ENCODE data around the gene RRP9. TPM values are rescaled to one million over a fixed set of nuclear protein-coding genes. Genes with fewer than 3 reads are reported as not detected.

Gene RRP9, protein sequence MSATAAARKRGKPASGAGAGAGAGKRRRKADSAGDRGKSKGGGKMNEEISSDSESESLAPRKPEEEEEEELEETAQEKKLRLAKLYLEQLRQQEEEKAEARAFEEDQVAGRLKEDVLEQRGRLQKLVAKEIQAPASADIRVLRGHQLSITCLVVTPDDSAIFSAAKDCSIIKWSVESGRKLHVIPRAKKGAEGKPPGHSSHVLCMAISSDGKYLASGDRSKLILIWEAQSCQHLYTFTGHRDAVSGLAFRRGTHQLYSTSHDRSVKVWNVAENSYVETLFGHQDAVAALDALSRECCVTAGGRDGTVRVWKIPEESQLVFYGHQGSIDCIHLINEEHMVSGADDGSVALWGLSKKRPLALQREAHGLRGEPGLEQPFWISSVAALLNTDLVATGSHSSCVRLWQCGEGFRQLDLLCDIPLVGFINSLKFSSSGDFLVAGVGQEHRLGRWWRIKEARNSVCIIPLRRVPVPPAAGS
- 10 to 100 TPM; 16.2 to 49.3 TPM for total RNA-seq

DNA sequence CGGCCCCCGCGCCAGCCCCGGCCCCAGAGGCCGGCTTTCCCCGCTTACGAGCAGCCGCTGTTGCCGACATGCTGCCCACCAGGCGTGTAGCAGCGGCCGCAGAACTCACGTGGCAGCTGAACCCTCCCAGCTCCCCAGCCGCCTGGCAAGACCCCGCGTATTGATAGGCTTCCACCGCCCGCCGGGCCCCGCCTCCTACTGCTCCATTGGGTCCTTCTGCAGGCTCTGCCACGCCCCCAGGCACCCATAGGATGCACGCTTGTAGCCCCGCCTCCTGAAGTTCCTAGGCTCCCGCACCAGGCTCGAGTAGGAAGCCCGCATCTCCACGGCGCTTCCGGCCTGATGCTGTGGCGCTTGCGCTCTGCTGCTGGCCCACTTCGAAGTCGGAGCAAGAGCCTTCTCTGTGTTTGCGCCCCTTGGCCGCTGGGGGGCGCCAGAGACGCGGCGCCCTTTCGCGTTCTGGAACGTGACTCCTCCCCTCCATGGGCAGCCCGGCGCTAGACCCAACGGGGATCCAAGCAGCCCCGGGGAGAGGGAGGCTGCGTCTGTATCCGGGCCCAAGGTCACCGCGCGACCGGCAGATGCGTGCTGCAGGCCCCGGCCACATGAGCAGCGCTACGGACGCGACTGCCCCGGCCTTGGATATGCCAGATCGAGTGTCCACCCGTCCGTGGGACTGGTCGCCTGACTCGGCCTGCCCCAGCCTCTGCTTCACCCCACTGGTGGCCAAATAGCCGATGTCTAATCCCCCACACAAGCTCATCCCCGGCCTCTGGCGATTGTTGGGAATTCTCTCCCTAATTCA, at the start of gene RRP9, which contains the start of gene PARP3:
RRP9 (minus strand) TSS at position 107 of the 805 bp plus-strand sequence; CDS start at position 70, 37 bp downstream.
PARP3 (plus strand) TSS at position 566 of the 805 bp plus-strand sequence. CDS start 993 bp downstream, outside the sequence.

DNA sequence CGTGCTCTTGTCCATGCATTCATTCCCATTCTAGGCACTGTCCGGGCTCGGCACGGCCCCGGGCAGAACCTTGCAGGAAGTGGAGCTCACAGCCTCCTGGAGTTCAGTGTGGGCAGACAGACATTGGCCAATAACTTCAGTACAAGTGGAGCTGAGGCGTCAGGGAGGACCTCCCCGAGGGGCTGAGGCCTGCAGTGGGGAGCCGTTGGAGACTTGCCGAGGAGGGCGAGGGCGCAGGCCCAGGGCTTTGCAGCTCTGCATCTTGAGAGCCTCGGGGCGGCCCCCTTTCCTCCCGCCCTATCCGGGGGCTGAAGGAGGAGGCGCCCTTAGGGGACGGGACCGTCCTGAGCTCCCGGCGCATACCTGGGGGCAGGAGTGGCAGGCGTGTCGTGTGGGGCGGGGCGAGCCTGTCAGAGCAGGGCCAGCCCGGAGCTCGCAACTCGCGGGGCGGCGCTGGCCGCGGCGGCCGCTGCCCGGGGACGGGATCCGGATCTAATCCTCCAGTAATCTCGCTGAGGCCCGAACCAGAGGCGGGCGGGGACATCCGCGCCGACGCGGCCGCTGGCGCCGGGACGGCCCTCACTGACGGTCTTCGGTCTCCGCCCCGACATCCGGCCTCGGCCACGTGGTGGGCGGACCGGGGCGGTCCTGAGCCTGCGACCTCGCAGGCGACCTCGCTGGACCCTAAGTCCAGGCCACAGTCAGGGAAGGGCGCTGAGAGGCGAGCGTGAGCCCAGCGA, 41.3 kb upstream of the RRP9 start, which contains the start of gene ACY1:
ACY1 (plus strand) TSS at position 698 of the 740 bp plus-strand sequence. CDS start 530 bp downstream, outside the sequence.

DNA sequence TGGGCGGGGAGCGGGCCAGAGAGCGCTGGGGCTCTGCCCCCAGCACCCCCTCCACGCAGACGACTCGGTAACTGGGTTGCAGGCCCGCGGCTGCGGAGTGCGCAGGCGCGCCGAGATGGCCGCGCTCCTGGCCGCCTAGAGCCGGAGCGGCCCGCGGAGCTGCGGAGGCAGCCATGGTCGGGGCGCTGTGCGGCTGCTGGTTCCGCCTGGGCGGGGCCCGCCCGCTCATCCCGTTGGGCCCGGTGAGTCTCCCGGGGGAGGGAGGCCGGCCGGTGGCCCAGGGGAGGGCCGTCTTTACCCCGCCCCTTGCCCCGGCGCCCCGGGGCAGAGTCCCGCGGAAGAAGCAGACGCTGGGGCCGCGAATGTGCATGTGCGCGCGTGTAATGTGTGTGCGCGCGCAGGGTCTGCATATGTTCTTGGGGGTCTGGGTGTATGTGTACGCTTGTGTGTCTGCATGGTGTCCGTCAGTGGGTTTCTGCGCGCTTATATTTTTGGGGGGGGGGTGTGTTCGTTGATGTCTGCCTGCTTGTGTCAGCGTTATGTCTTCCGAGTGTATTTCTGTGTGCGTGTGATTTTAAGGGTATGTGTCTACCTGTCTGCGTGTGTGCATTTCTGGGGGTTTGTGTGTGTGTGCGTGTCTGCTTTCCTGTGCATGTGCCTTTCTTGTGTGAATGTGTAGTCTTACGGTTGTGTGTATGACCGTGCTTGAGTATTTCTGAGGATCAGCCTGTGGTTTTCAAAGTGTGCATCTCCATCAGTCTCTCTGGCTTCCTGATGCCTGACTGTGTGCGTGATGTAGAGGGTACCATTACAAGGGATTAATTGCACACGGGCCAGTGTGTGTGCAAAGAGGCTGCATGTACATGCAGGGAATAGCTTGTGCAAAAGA, 33.5 kb upstream of the RRP9 start, which contains the start of gene ABHD14A:
ABHD14A (plus strand) TSS at position 102 of the 889 bp plus-strand sequence; CDS start at position 174, 72 bp downstream.

DNA sequence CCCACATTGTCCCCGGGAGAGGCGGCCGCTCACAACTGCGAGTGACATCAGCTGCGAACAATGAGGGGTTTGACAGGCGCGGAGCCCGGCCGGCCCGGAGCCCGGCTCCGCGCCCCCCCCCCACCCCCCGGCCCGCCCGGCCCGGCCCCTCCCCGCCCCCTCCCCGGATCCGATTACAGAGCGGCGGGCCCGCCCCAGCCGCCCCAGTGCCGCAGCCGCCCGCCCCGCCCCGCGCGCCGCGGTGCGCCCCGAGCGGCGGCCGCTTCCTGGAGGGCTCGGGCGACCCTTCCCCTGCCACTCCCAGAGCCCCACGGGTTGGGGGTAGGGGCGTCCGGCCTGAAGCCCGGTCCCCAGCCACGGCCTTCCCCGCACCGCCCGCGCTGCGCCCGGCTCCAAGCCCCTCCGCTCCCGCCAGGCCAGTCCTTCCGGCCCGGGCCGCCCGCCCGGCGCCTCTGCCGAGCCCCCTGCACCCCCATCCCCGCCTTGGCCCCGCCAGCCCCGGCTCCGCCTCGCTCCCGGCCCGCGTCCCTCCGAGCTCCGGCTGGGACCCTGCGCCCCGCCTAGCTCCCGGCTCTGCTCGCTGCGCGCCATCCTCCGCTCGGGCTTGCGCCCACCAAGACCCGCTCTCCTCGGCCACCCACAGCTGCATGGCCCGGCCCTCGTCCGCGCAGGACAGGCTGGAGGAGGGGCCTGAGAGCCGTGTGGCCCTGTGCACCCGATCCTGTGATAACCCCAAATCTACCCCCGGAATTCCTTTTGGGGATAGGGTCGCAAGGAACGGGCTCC, 25.9 kb upstream of the RRP9 start, which contains the start of gene PCBP4:
PCBP4 (minus strand) TSS at position 71 of the 786 bp plus-strand sequence. CDS start 6,214 bp downstream, outside the sequence.

DNA sequence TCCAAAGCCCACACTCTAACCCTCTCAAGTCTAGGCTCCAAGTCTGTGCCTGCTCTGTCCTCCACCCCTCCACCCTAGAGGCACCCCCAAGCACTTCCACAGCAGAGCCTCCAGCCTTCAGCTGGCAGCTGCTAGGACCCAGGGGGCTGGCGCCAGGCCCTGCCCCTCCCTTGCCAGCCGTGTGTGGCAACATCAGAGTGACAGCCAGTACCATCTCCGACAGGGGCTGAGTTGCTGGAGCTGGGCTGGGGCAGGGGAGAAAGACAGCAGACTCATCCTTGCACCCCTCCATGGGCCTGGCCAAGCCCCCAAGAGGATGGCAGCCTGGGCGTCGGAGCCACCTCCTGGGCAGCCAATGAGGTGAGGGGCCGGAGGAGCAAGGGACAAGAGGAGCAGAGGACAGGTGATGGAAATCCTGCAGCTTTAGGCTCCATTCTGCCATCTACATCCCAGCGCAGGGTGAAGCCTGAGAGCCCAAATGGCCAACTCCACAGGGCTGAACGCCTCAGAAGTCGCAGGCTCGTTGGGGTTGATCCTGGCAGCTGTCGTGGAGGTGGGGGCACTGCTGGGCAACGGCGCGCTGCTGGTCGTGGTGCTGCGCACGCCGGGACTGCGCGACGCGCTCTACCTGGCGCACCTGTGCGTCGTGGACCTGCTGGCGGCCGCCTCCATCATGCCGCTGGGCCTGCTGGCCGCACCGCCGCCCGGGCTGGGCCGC, 13.6 kb upstream of the RRP9 start, which contains the start of gene GPR62:
GPR62 (plus strand) TSS at position 207 of the 718 bp plus-strand sequence; CDS start at position 479, 272 bp downstream.

Small RNA genes within 50 kb of the gene (small RNA-seq; reads per million reads assigned to genes)
- 0 reads per million in 2 donors for gene AC115284.1

Other genes with a start within 250 kb of the RRP9 start
- gene GRM2, start 234.8 kb downstream of the RRP9 start, total RNA-seq: under 1 TPM; under 0.01 TPM
- not detected for gene IQCF6, start 162.7 kb downstream of the RRP9 start, total RNA-seq
- gene IQCF2, start 80.3 kb downstream of the RRP9 start, total RNA-seq: not detected
- gene IQCF5, start 66.3 kb downstream of the RRP9 start, total RNA-seq: not detected
- gene IQCF1, start 38.6 kb downstream of the RRP9 start, total RNA-seq: not detected
- gene PARP3, start 459 bp upstream of the RRP9 start, total RNA-seq: 10 to 100 TPM; 10.3 to 14.8 TPM
- under 1 TPM in 1 of 2 donors, not detected in 1; under 0.01 TPM for gene GPR62, start 13.5 kb upstream of the RRP9 start, total RNA-seq
- gene PCBP4, start 25.6 kb upstream of the RRP9 start, total RNA-seq: 10 to 100 TPM; 10.3 to 21.3 TPM
- gene ABHD14B, start 32.1 kb upstream of the RRP9 start, total RNA-seq: 10 to 100 TPM; 24.3 to 26.5 TPM
- gene ABHD14A, start 33.2 kb upstream of the RRP9 start, total RNA-seq: 1 to 10 TPM; 9.0 to 9.6 TPM
- gene ACY1, start 41.6 kb upstream of the RRP9 start, total RNA-seq: 10 to 100 TPM; 53.0 to 59.6 TPM
- 1,000 to 10,000 TPM in 1 of 2 donors, 100 to 1,000 TPM in 1; 900 to 1,242 TPM for gene RPL29, start 54.0 kb upstream of the RRP9 start, total RNA-seq
- 10 to 100 TPM in 1 of 2 donors, 1 to 10 TPM in 1; 7.9 to 15.0 TPM for gene DUSP7, start 114.7 kb upstream of the RRP9 start, total RNA-seq
- 10 to 100 TPM in 1 of 2 donors, 1 to 10 TPM in 1; 7.9 to 16.3 TPM for gene POC1A, start 212.5 kb upstream of the RRP9 start, total RNA-seq